ENCODE measurements around the gene CACNA2D3.

Gene CACNA2D3

DNA sequence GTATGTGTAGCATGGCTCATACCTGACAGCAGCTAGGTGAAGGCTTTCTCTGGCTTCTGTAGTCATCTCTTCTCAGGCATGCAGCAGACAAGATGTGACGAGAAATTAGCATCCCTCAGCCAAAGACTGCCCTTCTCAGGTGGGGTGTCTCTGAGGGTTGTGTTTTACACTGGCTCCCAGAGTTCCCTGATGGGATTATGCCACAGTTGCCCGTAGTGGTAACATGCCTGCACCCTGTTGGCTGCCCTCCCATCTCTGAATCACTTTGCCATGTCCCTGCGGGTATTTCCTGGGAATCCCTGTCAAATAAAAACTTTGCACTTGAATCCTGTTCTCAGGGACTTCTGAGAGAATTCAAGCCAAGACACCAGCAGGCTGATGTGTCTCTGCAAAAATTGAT, 735.0 kb downstream of the CACNA2D3 start:
- DNase-seq (ENCODE audit: low read depth) = no peak
- TF ChIP-seq, protein P1, sequence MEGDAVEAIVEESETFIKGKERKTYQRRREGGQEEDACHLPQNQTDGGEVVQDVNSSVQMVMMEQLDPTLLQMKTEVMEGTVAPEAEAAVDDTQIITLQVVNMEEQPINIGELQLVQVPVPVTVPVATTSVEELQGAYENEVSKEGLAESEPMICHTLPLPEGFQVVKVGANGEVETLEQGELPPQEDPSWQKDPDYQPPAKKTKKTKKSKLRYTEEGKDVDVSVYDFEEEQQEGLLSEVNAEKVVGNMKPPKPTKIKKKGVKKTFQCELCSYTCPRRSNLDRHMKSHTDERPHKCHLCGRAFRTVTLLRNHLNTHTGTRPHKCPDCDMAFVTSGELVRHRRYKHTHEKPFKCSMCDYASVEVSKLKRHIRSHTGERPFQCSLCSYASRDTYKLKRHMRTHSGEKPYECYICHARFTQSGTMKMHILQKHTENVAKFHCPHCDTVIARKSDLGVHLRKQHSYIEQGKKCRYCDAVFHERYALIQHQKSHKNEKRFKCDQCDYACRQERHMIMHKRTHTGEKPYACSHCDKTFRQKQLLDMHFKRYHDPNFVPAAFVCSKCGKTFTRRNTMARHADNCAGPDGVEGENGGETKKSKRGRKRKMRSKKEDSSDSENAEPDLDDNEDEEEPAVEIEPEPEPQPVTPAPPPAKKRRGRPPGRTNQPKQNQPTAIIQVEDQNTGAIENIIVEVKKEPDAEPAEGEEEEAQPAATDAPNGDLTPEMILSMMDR (IDR thresholded peaks at IDR 0.05; ENCODE audit: insufficient read depth, low read depth, low read length, missing control alignments) = no peak

DNA sequence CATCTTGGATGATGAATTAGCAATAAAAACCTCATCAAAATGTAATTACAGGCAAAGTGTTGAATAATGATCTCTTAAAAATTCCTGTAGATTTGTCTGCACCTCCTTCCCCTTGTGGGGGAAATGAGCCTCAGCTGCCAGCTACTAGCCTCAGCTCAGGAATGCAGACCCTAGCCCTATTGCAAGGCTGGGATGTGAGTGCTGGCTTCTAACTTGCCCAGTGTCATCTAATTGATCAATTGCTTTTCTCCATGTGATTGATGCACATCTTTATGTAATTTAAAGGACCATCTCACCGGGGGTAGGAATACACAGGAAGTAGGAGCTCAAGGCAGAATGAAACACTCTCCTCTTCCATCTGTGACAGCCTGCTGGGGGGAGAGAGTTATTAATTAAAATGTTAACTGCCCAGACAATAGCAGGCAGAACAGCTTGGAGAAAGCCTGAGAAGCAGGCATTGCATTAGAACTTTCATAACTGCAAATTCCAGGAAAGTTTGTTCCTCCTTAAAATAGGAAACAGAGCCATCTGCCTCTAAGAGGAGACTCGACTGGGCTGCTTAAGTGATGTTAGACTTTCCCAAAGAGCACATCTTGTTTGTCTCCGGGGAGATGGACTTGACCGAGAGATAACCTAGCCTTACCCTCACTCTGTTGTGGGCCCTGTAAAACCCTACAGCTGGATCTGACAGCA, 735.9 kb downstream of the CACNA2D3 start:
- no peak for DNase-seq (ENCODE audit: low read depth)
- no peak overlapping the region for H3K4me3 ChIP-seq (ENCODE audit: low read depth, low read length)
- TF ChIP-seq, protein P1 (IDR thresholded peaks at IDR 0.05; ENCODE audit: insufficient read depth, low read depth, low read length, missing control alignments) = no peak

More for the DNA sequence above, 735.0 kb downstream of the CACNA2D3 start:
- H3K4me3 ChIP-seq (ENCODE audit: low read depth, low read length) = no peak overlapping the region

DNA sequence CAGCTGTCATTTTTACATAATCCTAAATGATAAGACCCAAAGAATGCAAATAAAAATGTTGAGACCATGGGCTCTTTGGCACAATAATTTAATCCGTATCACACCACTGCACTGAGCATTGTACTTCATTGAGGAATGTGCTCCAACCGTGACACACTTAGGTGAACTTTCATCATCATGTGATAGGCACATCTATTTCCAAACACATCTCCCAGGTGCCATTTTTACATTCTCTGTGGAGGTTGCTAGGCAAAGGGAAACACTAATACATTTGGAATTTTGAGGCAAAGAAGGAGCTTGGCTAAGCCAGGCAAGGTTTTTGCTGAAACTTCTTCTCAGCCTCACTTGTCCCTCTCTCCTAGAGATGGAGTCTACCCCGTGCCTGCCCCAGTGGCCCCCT, 736.8 kb downstream of the CACNA2D3 start:
- no peak for DNase-seq (ENCODE audit: low read depth)
- H3K4me3 ChIP-seq (ENCODE audit: low read depth, low read length) = no peak overlapping the region
- TF ChIP-seq, protein P1 (IDR thresholded peaks at IDR 0.05; ENCODE audit: insufficient read depth, low read depth, low read length, missing control alignments) = no peak

- no peak overlapping the region for H3K4me3 ChIP-seq (ENCODE audit: low read depth, low read length)
- no peak for DNase-seq (ENCODE audit: low read depth)
- TF ChIP-seq, protein P1 (IDR thresholded peaks at IDR 0.05; ENCODE audit: insufficient read depth, low read depth, low read length, missing control alignments) = no peak
These were observed 739.1 kb downstream of the CACNA2D3 start for GRCh38 chr3:54861248-54862067.

DNA sequence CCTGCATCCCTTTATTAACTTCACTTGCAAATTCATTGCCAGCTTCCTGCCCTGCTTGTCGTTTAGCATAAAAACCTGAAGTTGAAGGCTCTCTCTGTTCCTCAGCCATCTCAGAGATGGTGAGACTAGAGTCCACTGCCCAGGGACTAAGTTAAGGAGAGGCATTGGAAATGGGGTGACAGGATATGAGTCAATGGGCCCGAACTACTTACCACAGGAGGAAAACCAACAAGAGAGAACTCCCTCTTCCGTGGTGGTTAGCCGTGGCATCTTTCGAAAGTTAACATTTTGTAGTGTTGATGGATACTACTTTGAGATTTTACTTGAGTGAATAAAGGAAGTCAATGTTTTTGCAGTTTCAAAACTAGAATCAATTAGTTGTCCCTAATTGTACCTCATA, 740.2 kb downstream of the CACNA2D3 start:
- H3K4me3 ChIP-seq (ENCODE audit: low read depth, low read length) = no peak overlapping the region
- no peak for DNase-seq (ENCODE audit: low read depth)
- TF ChIP-seq, protein P1 (IDR thresholded peaks at IDR 0.05; ENCODE audit: insufficient read depth, low read depth, low read length, missing control alignments) = no peak

DNA sequence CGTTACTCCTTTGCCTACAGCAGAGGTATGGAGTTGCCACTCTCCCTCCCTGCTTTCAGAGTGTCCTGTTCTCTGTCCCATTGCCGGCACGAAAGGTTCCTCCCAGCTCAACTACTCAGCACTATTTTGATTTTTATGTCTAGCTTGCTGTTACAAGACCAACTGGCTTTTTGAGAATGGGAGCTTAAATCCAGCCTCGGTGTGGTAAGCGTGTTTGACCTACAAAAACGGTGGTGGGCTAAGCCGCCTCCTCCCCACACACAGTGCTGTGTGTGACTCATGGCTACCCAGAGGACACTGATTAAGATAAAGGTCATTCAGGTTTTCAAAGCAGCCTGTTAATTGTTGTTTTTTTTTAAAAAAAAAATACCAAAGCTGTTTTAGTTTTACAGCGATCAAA, 741.0 kb downstream of the CACNA2D3 start:
- TF ChIP-seq, protein P1 (IDR thresholded peaks at IDR 0.05; ENCODE audit: insufficient read depth, low read depth, low read length, missing control alignments) = no peak
- H3K4me3 ChIP-seq (ENCODE audit: low read depth, low read length) = no peak overlapping the region
- no peak for DNase-seq (ENCODE audit: low read depth)
